Progenitor cell of endocrine pancreas (in vitro differentiated cells): ENCODE results near the gene CREBBP. TPM values are rescaled to one million over a fixed set of nuclear protein-coding genes. Genes with fewer than 3 reads are reported as not detected.
A peak's percentile ranks its signal among the peaks of the same experiment; 100 is the strongest.

Experiments
- DNase-seq: peaks from one replicate; pipeline ENCODE4 v3.0.0; 2021; ENCODE audit warnings: low spot score; ENCODE audit not compliant: unreplicated experiment
- H3K27ac Mint-ChIP-seq: 2 replicates; pipeline ENCODE4 v1.8.0; 2021; ENCODE audit warnings: mild to moderate bottlenecking, moderate library complexity, mixed read lengths
- H3K27me3 Mint-ChIP-seq: 2 replicates; pipeline ENCODE4 v1.8.0; 2021; ENCODE audit warnings: mixed read lengths
- H3K36me3 Mint-ChIP-seq: 2 replicates; pipeline ENCODE4 v1.8.0; 2022; ENCODE audit warnings: mixed read lengths; ENCODE audit not compliant: insufficient read depth
- H3K4me1 Mint-ChIP-seq: 2 replicates; pipeline ENCODE4 v1.8.0; 2021; ENCODE audit warnings: low read depth, mixed read lengths
- H3K4me3 Mint-ChIP-seq: 2 replicates; pipeline ENCODE4 v1.8.0; 2021; ENCODE audit warnings: low read depth, mild to moderate bottlenecking, moderate library complexity, mixed read lengths
- H3K9me3 Mint-ChIP-seq: 2 replicates; pipeline ENCODE4 v1.8.0; 2021; ENCODE audit warnings: low read depth, mixed read lengths
- total RNA-seq: library from RNA; stranded (reverse); gene quantifications from 2 replicates; pipeline ENCODE4 v1.2.1, GENCODE V29; 2021
- TF ChIP-seq, protein P1 (sequence below): fragments of 200-600 bp; sonication (generic); IDR thresholded peaks from one replicate; pipeline ENCODE4 v1.5.0; 2021; ENCODE audit warnings: antibody characterized with exemption, mild to moderate bottlenecking; ENCODE audit not compliant: unreplicated experiment

CREBBP gene
- total RNA-seq, 1 donor from 2014 or later, result 144 TPM

DNA sequence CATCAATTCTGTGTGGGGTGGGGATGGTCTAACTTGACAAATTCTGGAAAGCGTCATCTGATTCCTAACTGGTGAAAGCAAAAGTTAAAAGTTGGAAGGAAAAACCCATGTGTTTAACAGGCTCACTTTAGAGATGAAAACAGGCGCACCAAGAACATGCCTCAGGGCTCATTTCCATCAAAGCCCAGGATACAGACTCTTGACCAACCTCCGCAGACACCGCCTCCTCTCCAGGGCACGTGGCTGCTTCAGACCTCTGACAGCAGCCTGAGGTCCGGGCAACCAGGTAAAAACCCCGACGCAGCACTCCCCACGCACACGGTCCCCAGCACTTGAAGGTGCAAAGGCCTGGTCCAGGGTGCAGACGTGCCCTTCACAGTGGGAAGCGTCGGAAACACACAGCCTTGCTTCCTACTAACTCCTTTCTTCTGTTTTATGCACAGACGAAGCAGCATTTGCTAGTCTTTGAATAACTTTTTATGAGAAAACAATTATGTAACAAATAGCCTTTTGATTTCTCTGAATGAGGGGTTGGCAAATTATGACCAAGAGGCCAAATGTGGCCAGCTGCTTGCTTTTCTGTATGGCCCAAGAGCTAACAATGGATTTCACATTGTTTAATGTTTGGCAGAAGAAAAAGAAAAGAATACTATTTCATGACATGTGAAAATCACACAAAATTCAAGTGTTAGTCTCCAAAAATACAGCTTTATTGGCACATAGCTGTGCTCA, 119.0 kb downstream of the CREBBP start:
- Mint-ChIP-seq H3K36me3 (peaks cover 27% of the 10 kb centered on the region), H3K27me3 (no peaks in the 10 kb centered on the region), H3K4me3 (no peak overlapping the region)

DNA sequence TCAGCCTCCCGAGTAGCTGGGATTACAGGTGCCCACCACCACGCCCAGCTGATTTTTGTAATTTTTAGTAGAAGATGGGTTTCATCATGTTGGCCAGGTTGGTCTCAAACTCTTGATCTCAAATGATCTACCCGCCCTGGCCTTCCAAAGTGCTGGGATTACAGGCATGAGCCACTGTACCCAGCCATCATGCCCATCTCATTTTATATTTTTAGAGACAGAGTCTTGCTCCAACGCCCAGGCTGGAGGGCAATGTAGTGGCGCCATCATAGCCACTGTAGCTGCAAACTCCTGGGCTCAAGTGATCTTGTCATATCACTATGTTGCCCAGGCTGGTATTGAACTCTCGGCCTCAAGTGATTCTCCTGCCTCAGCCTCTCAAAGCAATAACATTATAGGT, 120.0 kb downstream of the CREBBP start:
- peaks cover 2% of the 10 kb centered on the region for H3K4me1 Mint-ChIP-seq
- H3K9me3 Mint-ChIP-seq, result no peaks in the 10 kb centered on the region
- H3K27ac Mint-ChIP-seq, result peak overlapping the region; percentile 52
- no peak for DNase-seq
- H3K36me3 Mint-ChIP-seq, result peaks cover 26% of the 10 kb centered on the region
- H3K27me3 Mint-ChIP-seq, result no peaks in the 10 kb centered on the region
- no peak overlapping the region for H3K4me3 Mint-ChIP-seq
- TF ChIP-seq, protein P1, sequence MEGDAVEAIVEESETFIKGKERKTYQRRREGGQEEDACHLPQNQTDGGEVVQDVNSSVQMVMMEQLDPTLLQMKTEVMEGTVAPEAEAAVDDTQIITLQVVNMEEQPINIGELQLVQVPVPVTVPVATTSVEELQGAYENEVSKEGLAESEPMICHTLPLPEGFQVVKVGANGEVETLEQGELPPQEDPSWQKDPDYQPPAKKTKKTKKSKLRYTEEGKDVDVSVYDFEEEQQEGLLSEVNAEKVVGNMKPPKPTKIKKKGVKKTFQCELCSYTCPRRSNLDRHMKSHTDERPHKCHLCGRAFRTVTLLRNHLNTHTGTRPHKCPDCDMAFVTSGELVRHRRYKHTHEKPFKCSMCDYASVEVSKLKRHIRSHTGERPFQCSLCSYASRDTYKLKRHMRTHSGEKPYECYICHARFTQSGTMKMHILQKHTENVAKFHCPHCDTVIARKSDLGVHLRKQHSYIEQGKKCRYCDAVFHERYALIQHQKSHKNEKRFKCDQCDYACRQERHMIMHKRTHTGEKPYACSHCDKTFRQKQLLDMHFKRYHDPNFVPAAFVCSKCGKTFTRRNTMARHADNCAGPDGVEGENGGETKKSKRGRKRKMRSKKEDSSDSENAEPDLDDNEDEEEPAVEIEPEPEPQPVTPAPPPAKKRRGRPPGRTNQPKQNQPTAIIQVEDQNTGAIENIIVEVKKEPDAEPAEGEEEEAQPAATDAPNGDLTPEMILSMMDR, result no peak

More for the DNA sequence above, 119.0 kb downstream of the CREBBP start:
- peak overlapping the region; percentile 29 for H3K27ac Mint-ChIP-seq
- H3K9me3 Mint-ChIP-seq, result no peaks in the 10 kb centered on the region
- peaks cover 2% of the 10 kb centered on the region for H3K4me1 Mint-ChIP-seq
- TF ChIP-seq, protein P1, result no peak
- no peak for DNase-seq

DNA sequence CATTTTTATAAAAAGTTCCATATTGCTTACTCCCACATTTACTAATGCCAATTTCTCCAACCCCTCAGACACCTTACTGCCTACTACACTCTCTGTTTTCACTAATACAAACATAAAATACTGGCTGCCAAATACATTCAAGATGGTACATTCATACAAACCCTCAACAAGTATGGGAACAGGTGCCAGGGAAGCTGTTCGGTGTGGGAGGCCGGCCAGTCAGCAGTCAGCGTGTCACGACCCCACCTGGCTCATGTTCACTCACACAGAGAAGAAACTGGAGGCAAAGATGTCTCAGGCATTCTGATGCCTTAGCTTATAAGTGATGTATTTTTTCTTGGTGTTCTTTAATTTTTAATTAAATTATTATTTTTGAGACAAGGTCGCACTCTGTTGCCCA, 120.8 kb downstream of the CREBBP start:
- DNase-seq, result no peak
- TF ChIP-seq, protein P1, result no peak

DNA sequence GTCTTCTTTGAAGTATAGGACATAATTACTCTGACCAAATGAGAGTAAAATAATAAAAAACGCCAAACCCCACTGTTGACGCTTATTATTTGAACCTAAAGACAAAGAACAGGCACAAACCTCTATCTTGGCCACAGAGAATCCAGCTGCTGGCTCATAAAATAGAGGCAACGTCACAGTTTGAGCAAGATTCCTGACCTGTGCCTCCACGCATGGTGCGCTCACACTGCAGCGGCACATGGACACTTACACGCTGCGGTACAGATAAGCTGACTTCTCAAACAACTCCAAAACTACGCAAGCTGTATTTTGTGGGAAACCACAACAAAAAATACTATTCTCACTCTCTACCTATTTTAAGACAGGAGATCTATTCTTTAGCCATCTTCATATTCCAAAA, 124.4 kb downstream of the CREBBP start:
- no peak for DNase-seq
- TF ChIP-seq, protein P1, result no peak
- Mint-ChIP-seq H3K27me3 (no peaks in the 10 kb centered on the region), H3K27ac (peak overlapping the region; percentile 34), H3K4me1 (peaks cover 7% of the 10 kb centered on the region), H3K36me3 (peaks cover 35% of the 10 kb centered on the region), H3K4me3 (no peak overlapping the region), H3K9me3 (no peaks in the 10 kb centered on the region)

More for the DNA sequence above, 120.8 kb downstream of the CREBBP start:
- Mint-ChIP-seq H3K4me3 (no peak overlapping the region), H3K4me1 (peaks cover 2% of the 10 kb centered on the region), H3K9me3 (no peaks in the 10 kb centered on the region), H3K36me3 (peaks cover 26% of the 10 kb centered on the region), H3K27me3 (no peaks in the 10 kb centered on the region), H3K27ac (peak overlapping the region; percentile 46)

DNA sequence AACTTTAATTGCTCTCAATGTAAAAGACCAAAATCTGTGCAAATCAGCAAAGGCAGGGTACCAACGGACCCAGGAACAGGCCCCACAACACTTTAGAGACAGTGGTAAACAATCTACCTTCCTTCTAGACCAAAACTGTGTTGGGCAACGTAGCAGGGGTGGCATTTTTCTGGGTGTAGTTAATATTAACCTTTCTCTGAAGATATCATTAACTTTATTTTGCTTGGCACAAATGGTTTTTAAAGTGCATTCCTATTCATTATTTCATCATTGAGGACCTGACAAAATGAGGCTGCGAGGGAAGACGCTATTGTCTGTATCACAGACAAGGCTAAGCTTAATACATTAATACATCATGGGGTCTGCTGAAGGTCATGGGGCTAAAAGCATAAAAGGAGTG, 125.3 kb downstream of the CREBBP start:
- H3K4me3 Mint-ChIP-seq, result no peak overlapping the region
- TF ChIP-seq, protein P1, result no peak
- peaks cover 9% of the 10 kb centered on the region for H3K4me1 Mint-ChIP-seq
- no peak for DNase-seq
- H3K9me3 Mint-ChIP-seq, result no peaks in the 10 kb centered on the region
- peaks cover 39% of the 10 kb centered on the region for H3K36me3 Mint-ChIP-seq
- H3K27ac Mint-ChIP-seq, result no peak overlapping the region
- H3K27me3 Mint-ChIP-seq, result no peaks in the 10 kb centered on the region
